Astrocyte of the cerebellum (primary cell): ENCODE measurements around the gene TUBB2A.
"Not testable (repeated sequence)": the region's sequence is repeated elsewhere in the genome, so short reads cannot be mapped to it uniquely, and the experiment has no call there.

Experiments used
- DNase-seq: peaks from one replicate; pipeline ENCODE4 v3.0.0-alpha.2; 2011; ENCODE audit warnings: low read depth
- H3K4me3 ChIP-seq: 2 replicates; pipeline ENCODE4 v1.5.1; 2011; ENCODE audit warnings: mild to moderate bottlenecking, low read depth, low read length, moderate library complexity
- in situ Hi-C: cut with HindIII; loops from 2 replicates; pipeline ENCODE4 v1.10.0; 2017; ENCODE audit warnings: low sequenced_read_pairs
- TF ChIP-seq, protein P1 (sequence below): IDR thresholded peaks from 2 replicates; pipeline ENCODE4 v1.5.1; 2012; ENCODE audit warnings: low read length, low read depth, moderate library complexity, mild to moderate bottlenecking; ENCODE audit errors: missing control alignments

TUBB2A gene

DNA sequence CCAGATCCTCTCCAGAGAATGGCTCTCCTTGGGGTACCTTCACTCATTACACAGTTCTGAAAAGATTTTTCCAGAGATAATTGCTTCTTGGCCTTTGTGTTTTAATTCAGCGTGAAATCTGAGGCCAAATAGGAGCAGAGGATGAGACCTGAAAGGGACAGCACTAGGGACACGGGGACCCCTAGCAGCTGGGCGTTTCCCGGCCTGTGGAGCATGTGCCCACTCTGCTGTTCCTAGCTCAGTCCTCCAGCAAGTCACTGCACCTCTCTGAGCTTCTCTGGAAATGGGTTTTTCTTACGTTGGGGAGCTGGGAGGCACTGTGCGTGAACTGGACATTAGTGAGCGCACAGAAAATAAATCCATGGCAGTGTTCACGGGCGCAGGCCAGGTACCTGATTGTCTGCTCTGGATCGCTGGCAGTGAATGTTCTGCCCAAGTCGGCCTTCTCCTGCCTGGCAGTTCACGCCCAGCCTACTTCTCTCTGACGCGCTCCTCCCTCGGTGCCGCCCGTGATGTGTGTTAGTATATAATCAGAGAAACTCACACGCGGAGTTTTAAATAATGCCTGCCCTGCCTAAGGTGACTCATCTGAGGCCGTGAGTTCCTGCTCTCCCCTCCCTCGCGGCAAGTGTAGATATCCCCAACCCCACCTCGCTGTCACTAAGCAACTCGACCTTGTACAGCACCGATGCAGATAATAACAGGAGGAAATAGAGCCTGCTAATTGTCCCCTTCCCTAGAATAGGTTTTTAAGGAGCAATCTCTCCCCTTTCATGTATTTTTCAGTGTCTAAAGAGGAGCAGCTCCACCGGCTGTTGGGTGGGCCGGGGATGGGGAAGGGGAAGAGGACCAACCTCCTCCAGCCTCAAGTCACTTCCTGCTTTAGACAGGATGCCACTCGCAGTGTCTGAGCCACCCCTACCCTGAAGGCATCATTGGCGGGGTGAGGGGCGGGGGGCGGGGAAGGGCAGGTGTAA, 2.7 kb upstream of the TUBB2A start:
- in situ Hi-C loops = no loop called here
- TF ChIP-seq, protein P1, sequence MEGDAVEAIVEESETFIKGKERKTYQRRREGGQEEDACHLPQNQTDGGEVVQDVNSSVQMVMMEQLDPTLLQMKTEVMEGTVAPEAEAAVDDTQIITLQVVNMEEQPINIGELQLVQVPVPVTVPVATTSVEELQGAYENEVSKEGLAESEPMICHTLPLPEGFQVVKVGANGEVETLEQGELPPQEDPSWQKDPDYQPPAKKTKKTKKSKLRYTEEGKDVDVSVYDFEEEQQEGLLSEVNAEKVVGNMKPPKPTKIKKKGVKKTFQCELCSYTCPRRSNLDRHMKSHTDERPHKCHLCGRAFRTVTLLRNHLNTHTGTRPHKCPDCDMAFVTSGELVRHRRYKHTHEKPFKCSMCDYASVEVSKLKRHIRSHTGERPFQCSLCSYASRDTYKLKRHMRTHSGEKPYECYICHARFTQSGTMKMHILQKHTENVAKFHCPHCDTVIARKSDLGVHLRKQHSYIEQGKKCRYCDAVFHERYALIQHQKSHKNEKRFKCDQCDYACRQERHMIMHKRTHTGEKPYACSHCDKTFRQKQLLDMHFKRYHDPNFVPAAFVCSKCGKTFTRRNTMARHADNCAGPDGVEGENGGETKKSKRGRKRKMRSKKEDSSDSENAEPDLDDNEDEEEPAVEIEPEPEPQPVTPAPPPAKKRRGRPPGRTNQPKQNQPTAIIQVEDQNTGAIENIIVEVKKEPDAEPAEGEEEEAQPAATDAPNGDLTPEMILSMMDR = no peak
- no peak overlapping the region for H3K4me3 ChIP-seq
- no peak for DNase-seq

DNA sequence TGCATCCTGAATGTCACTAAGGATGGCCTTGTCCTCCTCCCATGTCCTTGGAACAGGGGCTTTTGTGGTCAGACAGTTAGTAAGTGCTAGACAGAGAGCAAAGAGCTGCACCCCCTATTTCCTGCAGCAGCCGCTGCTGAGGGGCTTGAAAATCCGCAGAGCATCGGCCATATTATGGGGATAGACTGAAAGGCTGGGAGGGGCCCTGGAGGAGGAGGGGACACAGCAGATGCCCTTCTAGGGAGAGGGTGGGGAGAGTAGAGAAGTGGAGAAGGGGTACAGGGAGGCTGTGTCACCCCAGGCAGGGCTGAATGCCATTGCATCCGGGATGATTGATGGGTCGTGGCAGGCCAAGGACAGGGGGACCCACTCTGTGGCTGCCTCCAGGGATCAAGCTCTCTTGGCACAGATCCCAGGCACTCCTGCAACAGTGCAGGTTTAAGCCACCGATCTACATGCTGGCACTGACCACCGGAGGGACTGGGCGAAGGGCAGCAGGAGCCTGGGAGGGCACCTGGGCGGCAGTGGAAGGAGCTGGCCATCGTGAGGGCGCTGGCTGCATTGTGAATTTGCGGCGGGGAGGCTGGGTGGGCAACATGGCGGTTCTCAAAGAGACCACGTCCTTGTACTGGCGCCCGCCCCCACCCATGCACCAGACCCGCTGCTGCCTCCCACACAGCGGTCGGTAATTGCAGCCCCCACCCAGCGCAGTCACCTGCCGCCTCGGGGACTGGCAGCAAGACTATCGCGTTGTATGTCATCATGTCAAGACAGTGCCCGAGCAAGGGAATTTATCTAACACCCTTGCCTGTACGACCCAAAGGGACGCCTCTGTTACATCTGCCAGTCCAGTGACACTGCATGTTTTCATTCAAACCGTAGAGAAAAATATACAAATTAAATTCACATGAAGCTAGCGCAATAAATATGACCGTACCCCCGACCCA, 887 bp downstream of the TUBB2A start:
- H3K4me3 ChIP-seq = peak overlapping the region; percentile 87
- DNase-seq, in situ Hi-C loops: not testable (repeated sequence)

DNA sequence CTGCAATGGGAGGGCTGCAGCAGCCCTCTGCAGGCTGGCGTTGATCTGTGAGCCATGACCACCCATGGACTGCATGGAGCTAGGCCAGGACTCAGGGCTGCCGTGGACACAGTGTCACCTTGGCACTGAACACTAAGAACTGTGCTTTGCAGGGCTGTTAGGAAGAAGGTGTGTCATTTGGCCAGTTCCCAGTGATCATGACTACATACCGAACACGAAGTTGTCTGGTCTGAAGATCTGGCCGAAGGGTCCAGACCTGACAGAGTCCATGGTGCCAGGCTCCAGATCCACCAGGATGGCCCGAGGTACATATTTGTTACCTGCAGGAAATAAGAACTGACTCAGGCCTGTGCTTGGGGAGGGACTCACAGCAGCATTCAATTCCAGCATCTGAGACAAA, 1.9 kb downstream of the TUBB2A start:
- in situ Hi-C loops, H3K4me3 ChIP-seq: not testable (repeated sequence)

DNA sequence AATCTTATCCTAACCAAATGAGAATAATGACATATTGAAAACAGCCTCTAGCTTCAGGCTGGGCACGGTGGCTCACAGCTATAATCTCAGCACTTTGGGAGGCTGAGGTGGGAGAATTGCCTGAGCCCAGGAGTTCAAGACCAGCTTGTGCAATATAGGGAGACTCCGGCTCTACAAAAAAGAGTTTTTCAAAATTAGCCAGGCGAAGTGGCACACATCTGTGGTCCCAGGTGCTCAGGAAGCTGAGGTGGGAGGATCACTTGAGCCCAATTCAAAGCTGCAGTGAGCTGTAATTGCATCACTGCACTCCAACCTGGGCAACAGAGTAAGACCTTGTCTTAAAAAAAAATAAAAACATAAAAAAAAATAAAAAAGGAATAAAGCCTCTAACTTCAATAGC, 4.7 kb downstream of the TUBB2A start:
- DNase-seq = no peak
- TF ChIP-seq, protein P1 = no peak
- in situ Hi-C loops = no loop called here
- no peak overlapping the region for H3K4me3 ChIP-seq

More for the DNA sequence above, 1.9 kb downstream of the TUBB2A start:
- DNase-seq = not testable (repeated sequence)

DNA sequence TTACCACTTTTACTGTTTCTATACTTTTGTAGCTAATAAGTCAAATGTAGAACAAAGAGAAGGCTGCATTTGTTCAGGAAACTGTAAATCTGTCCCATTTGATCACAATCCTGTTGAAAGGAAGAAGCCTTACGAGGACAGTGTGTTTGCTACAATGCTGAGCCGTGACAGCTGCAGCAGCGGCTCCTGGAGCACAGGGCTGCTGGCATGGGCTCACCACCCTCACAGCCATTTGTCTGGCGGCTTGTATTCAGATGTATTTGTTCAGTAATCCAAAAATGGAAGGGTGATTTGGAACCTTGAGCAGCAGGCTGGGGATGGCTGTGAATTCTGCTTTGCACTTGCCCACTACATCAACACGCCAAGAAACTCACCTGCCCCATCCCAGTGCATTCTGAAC, 5.7 kb downstream of the TUBB2A start:
- no peak for DNase-seq
- in situ Hi-C loops = no loop called here
- TF ChIP-seq, protein P1 = no peak
- H3K4me3 ChIP-seq = no peak overlapping the region

DNA sequence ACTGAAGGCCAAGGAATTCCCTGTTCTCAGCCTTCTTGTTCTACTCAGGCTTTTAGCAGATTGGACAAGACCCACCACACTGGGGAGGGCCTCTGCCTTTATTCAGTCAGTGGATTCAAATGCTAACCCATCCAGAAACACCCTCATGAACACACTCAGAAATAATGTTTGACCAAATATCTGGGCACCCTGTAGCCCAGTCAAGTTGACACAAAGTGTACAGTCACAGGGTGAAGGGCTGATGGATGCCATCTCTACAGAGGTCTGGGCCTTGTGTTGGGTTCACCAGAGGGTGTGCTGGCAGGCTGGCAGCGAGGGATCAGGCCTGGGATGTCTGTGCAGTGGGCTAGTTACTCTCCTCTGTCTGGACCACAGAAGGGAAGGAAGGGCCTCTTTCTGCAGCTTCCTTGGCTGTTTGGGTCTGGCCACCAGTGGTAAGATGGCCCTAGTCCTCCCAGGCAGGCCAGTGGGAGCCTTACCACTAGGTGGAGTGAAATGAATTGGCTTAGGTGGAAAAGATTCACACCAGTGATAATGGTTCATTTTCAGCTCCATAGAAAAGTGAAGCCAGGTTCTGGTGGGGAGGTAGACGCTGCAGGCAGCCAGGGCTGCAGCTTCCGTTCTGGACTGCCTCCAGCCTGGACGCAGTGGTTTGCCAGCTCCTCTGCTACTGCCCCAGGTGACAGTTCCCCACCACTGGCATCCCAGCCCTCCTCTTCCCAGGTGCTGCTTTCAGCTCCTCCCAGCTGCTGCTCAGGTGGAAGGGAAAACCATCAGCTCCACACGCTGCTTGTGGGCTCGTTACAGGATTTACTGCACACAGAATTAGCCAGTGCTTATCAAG, 9.2 kb downstream of the TUBB2A start:
- TF ChIP-seq, protein P1 = peak; percentile 13
- DNase-seq = no peak
- H3K4me3 ChIP-seq = no peak overlapping the region
- in situ Hi-C loops = loop anchor here (25.0 kb wide), 1 partner anchor 839 kb away; no protein-coding TSS in a partner anchor

DNA sequence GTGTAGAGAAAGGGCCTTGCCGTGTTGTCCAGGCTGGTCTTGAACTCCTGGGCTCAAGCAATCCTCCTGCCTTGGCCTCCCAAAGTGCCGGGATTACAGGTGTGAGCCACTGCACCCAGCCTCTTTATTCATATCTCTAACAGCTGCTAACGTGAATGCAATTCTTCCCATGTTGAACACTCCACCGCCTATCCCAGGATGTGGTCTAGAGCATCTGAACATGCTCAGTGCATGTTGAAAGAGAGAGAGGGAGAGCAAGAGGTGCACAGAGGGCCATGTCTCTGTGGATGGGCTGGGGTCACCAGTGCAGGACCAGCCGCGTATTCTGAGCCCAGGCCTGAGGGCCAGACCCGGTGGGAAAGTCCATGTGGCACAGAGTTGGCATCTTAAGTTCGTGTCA, 12.8 kb downstream of the TUBB2A start:
- in situ Hi-C loops = loop anchor here (25.0 kb wide), 1 partner anchor 843 kb away; no protein-coding TSS in a partner anchor
- H3K4me3 ChIP-seq = no peak overlapping the region
- DNase-seq = no peak
- TF ChIP-seq, protein P1 = no peak
